ENCODE results near the gene HLA-DMB.
"Not testable (repeated sequence)": the region's sequence is repeated elsewhere in the genome, so short reads cannot be mapped to it uniquely, and the experiment has no call there.

HLA-DMB gene

GRCh38 chr6:32949113-32949512 lies 8.3 kb upstream of the HLA-DMB start:
- DNase-seq = no peak

GRCh38 chr6:32947552-32948465 lies 7.0 kb upstream of the HLA-DMB start:
- no peak for DNase-seq

GRCh38 chr6:32946893-32947292 lies 6.1 kb upstream of the HLA-DMB start:
- no peak for DNase-seq

GRCh38 chr6:32945953-32946352 lies 5.1 kb upstream of the HLA-DMB start:
- DNase-seq = no peak

- no peak for DNase-seq
Measured at GRCh38 chr6:32945108-32945760, 4.4 kb upstream of the HLA-DMB start.

GRCh38 chr6:32943864-32944649 lies 3.2 kb upstream of the HLA-DMB start:
- no peak for DNase-seq

GRCh38 chr6:32942555-32943123 lies 1.8 kb upstream of the HLA-DMB start:
- not testable (repeated sequence) for DNase-seq

GRCh38 chr6:32941214-32941768 lies 463 bp upstream of the HLA-DMB start:
- DNase-seq = peak; percentile 37

- DNase-seq = no peak
Measured at GRCh38 chr6:32938494-32938893, 2.3 kb downstream of the HLA-DMB start.

GRCh38 chr6:32937230-32937633 lies 3.6 kb downstream of the HLA-DMB start:
- no peak for DNase-seq

- no peak for DNase-seq
Measured at GRCh38 chr6:32936239-32937152, 4.3 kb downstream of the HLA-DMB start.

GRCh38 chr6:32935551-32936238 lies 5.1 kb downstream of the HLA-DMB start:
- DNase-seq = no peak

GRCh38 chr6:32933661-32934085 lies 7.2 kb downstream of the HLA-DMB start:
- DNase-seq = peak; percentile 78

- DNase-seq = no peak
Measured at GRCh38 chr6:32932132-32932868, 8.5 kb downstream of the HLA-DMB start.

GRCh38 chr6:32931211-32931610 lies 9.6 kb downstream of the HLA-DMB start:
- no peak for DNase-seq

GRCh38 chr6:32922083-32922482 lies 18.7 kb downstream of the HLA-DMB start:
- DNase-seq = no peak

- DNase-seq = no peak
Measured at GRCh38 chr6:32920715-32921114, 20.1 kb downstream of the HLA-DMB start.

GRCh38 chr6:32912951-32913350 lies 27.9 kb downstream of the HLA-DMB start:
- no peak for DNase-seq

GRCh38 chr6:32908897-32909296 lies 31.9 kb downstream of the HLA-DMB start:
- no peak for DNase-seq

- DNase-seq = no peak
Measured at GRCh38 chr6:32906539-32906938, 34.3 kb downstream of the HLA-DMB start.
